Loucy (cell line): ENCODE results near the gene RSRC1.

ENCODE experiments used
- CTCF ChIP-seq: fragments of 200-600 bp; sonication (generic); conservative IDR thresholded peaks from 2 replicates; pipeline ENCODE4 v1.5.1; 2014; ENCODE audit warnings: mild to moderate bottlenecking, antibody characterized with exemption, low read length
- EZH2phosphoT487 ChIP-seq: fragments of 200-600 bp; IDR thresholded peaks from 2 replicates; pipeline ENCODE4 v1.6.1; 2018; ENCODE audit warnings: antibody characterized with exemption, mild to moderate bottlenecking, moderate library complexity, borderline replicate concordance

GRCh38 chr3:158570999-158571702 lies 461.3 kb downstream of the RSRC1 start, which contains the start of gene MLF1:
- TF ChIP-seq CTCF (no peak), EZH2phosphoT487 (no peak)
